ENCODE measurements around the gene RPTOR.

- TF ChIP-seq EZH2phosphoT487 (IDR thresholded peaks at IDR 0.05; ENCODE audit: insufficient read depth, low read depth), result no peak
- TF ChIP-seq EZH2 (IDR thresholded peaks at IDR 0.05; ENCODE audit: insufficient read depth, poor library complexity, severe bottlenecking), result no peak
These were observed 157.9 kb downstream of the RPTOR start for GRCh38 chr17:80702315-80703141.
